Stimulated activated CD8-positive, alpha-beta memory T cell treated with anti-CD3 and anti-CD28 coated beads, Interleukin-2, amount 100 ng/mL, for 1 hour (primary cell): ENCODE results near the gene MAMDC4.
"Not testable (repeated sequence)": the region's sequence is repeated elsewhere in the genome, so short reads cannot be mapped to it uniquely, and the experiment has no call there.

Source experiments
- DNase-seq, 2 donors: peaks; one replicate each; pipeline ENCODE4 v3.0.0-alpha.2; 2020; ENCODE audit warnings: low read depth in 2 of 2

MAMDC4 gene

DNA sequence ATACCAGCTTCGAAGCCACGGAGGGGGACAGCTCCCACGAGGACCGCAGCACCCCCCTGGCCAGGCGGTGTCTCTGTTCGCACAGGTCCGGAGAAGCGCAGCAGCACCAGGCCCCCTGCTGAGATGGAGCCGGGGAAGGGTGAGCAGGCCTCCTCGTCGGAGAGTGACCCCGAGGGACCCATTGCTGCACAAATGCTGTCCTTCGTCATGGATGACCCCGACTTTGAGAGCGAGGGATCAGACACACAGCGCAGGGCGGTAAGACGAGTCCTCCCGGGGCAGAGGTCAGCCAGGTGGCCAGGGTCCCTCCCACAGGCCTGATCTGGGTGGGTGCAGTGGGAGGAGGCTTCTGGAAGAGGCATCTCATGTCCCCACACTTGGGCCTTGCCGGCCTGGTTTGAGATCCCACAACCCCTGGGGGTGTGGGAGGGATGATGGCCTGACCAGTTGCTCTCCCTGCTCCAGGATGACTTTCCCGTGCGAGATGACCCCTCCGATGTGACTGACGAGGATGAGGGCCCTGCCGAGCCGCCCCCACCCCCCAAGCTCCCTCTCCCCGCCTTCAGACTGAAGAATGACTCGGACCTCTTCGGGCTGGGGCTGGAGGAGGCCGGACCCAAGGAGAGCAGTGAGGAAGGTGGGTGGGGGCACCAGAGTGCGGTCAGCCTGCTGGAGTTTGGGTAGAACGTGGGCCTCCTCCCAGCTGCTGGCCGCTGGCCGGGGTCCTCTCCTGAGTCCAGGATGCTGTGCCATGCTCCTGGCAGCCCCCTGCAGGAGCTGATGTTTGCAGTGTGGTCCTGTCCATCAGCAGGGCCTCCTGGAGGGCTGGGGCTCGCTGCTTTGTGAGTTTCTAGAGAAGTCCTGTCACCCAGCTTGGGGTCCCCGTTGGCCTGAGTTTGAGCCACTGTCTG, 12.7 kb upstream of the MAMDC4 start:
- DNase-seq, result no peak

- DNase-seq, result no peak
Observed at GRCh38 chr9:136840140-136840876, 11.8 kb upstream of the MAMDC4 start.

DNA sequence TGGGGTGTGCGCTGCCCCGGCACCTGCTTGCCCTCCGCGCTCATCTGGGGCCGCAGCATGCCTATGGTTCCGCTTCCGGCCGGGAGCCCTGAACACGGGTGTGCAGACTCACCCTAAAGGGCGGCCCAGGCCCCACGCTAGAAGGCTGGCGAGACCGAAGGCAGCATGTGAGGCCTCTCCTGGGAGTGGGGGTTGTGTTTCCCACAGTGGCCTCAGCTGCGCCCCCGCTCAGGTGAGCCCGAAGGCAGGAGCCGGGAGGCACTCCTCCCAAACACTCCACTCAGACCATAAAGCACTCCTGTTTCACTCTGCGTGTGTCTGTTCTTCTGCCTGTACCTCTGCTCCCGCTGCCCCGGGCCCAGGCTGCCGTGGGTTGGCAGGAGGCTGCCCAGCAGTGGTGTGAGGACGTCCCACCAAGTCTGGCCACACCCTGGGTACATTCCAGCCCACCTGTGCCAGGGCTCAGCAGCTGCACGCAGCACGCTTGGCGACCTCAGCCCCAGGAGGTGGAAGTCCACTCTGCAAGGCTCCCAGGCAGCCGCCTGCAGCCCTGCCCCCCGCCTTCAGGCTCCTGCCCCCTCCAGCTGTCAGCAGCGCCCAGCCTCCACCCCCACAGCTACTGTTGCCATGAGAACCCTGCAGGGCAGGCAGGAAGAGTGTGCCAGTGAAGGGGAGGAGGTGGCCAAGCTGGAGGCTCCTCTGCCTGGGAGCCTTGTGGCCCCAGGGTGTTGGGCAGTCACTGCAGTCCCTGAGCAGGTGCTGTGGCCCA, 11.1 kb upstream of the MAMDC4 start:
- DNase-seq, result no peak

- not testable (repeated sequence) for DNase-seq
Observed at GRCh38 chr9:136841646-136842379, 10.3 kb upstream of the MAMDC4 start.

GRCh38 chr9:136842380-136842948, 9.7 kb upstream of the MAMDC4 start, which contains the start of gene AJM1:
AJM1 (plus strand) TSS chr9:136842478; CDS start chr9:136844415, 1,937 bp downstream.
- DNase-seq, result peak; percentile 37 to 60

DNA sequence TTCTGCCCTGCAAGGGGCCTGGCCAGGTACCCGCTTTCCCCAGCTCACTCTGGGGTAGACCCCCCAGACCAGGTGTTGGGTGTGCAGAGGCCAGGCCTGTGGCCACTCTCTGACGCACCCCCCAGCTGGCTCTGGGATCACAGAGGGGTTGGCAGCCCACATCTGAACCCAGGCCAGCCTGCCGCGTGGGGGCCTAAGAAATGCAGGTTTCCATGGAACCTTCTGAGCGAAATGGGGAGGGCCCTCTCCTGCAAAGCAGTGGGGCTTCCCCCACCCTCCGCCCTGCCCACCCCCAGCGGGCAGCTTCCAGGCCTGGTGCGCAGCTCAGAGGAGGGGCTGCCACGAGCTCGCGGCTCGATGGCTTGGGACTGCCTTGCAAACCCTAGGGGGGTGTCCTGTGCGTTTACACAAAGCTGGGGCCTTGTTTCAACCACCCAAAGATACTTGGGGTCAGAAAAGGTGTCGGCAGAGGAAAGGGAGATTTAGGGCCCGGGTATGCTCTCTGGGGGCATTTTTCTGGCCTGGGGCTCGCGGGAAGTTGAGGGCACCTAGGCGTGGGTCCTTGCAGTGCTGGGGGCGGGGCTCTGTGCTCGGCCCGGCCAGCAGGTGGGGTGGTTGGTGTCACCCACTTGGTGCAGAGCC, 8.9 kb upstream of the MAMDC4 start:
- DNase-seq, result not testable (repeated sequence)

DNA sequence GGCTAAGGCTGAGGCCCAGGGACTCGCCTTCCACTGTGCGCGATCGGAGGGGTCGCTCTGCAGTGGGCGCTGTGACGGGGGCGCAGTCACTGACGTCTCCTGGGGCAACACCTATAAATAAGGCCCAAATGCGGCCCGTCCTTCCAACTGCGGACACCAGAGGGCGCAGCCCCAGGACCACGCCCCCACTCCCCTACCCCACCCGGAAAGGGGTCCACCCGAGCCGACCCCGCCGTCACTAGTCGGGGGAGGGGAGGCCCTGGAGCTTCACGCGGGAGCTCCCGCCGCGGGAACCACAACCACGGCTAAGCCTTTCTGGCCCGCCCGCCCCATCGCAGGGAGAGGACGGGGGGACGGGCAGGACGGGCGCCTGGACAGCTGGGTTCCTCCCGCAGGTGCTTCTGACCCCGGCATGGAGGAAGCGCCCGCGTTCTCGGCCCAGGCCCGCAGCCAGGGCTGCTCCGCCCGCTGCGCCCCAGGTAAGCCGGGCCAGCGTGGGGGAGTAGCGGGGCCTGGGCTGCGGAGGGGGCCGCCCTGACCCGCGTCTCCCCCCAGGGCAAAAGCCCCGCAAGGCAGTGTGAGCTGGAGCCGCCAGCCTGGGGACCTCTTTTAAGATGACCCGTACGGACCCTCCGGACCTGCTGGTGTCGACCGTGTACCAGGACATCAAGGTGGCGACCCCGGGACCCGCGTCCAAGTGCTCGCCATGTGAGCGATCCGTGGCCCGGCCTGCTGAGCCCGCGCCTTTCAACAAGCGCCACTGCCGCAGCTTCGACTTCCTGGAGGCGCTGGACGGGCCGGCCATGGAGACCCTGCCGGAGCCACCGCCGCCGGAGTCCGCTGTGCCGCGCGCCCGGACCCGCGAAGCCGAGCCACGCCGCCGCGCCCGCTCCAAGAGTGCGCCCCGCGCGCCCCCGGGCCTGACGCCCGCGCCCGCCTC, 8.1 kb upstream of the MAMDC4 start:
- DNase-seq, result peak; percentile 38 to 42

- no peak for DNase-seq
Observed at GRCh38 chr9:136844761-136845464, 7.2 kb upstream of the MAMDC4 start.

- no peak for DNase-seq
Observed at GRCh38 chr9:136845465-136846260, 6.5 kb upstream of the MAMDC4 start.

DNA sequence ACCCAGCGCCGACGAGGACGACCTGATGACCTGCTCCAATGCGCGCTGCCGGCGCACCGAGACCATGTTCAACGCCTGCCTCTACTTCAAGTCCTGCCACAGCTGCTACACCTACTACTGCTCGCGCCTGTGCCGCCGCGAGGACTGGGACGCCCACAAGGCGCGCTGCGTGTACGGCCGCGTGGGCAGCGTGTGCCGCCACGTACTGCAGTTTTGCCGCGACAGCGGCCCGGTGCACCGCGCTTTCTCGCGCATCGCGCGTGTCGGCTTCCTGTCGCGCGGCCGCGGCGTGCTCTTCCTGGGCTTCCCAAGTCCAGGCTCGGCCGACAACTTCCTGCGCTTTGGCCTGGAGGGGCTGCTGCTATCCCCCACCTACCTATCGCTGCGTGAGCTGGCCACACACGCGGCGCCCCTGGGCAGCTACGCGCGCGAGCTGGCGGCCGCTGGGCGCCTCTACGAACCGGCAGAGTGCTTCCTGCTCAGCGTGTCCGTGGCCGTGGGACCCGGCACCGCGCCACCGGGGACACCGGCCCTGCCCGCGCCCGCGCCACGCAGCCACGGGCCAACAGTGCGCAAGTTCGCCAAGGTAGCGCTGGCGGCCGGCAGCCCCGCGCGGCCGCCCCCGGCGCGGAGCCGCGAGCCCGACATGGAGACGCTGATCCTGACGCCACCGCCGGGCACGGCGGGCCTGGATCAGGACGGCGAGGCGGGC, 5.6 kb upstream of the MAMDC4 start:
- DNase-seq, result no peak

GRCh38 chr9:136847088-136847825, 4.9 kb upstream of the MAMDC4 start:
- no peak for DNase-seq

- DNase-seq, result peak; percentile 40 to 42
Observed at GRCh38 chr9:136847826-136848392, 4.2 kb upstream of the MAMDC4 start.

GRCh38 chr9:136848393-136849037, 3.6 kb upstream of the MAMDC4 start:
- DNase-seq, result no peak

GRCh38 chr9:136849038-136849959, 2.8 kb upstream of the MAMDC4 start, which contains the start of gene PHPT1:
PHPT1 (plus strand) TSS chr9:136849409; CDS start chr9:136849431, 22 bp downstream.
- peak; percentile 84 to 94 for DNase-seq
